Parathyroid adenoma (tissue), 2 donors: Measurements from ENCODE around the gene SOX12.
A peak's percentile ranks its signal among the peaks of the same experiment; 100 is the strongest.

Experiments
- H2AFZ ChIP-seq: fragments of 300-600 bp; sonication (generic); one replicate; pipeline ENCODE4 v1.7.0; 2017; ENCODE audit warnings: antibody characterized with exemption, mild to moderate bottlenecking
- H3K27ac ChIP-seq: fragments of 300-600 bp; sonication (generic); one replicate; pipeline ENCODE4 v1.7.0; 2017
- H3K27me3 ChIP-seq: fragments of 300-600 bp; sonication (generic); one replicate; pipeline ENCODE4 v1.7.0; 2017; ENCODE audit warnings: low read length; ENCODE audit not compliant: control insufficient read depth, insufficient read depth
- H3K36me3 ChIP-seq: fragments of 300-600 bp; sonication (generic); one replicate; pipeline ENCODE4 v1.7.0; 2017; ENCODE audit warnings: low read length; ENCODE audit not compliant: control insufficient read depth, insufficient read depth
- H3K4me1 ChIP-seq: fragments of 300-600 bp; sonication (generic); one replicate; pipeline ENCODE4 v1.7.0; 2017; ENCODE audit warnings: control low read depth
- H3K4me2 ChIP-seq: fragments of 300-600 bp; sonication (generic); one replicate; pipeline ENCODE4 v1.7.0; 2017; ENCODE audit warnings: low read length
- H3K4me3 ChIP-seq: fragments of 300-600 bp; sonication (generic); one replicate; pipeline ENCODE4 v1.7.0; 2017; ENCODE audit warnings: low read depth, low read length
- H3K79me2 ChIP-seq: fragments of 300-600 bp; sonication (generic); one replicate; pipeline ENCODE4 v1.7.0; 2017; ENCODE audit warnings: control low read depth
- H3K9ac ChIP-seq: fragments of 300-600 bp; sonication (generic); one replicate; pipeline ENCODE4 v1.7.0; 2017; ENCODE audit warnings: mild to moderate bottlenecking
- H3K9me3 ChIP-seq: fragments of 300-600 bp; sonication (generic); one replicate; pipeline ENCODE4 v1.7.0; 2017; ENCODE audit warnings: low read length; ENCODE audit not compliant: control insufficient read depth
- TF ChIP-seq, protein P1 (sequence below): fragments of 300-600 bp; sonication (generic); IDR thresholded peaks from one replicate; pipeline ENCODE4 v1.7.0; 2017; ENCODE audit warnings: antibody characterized with exemption, mild to moderate bottlenecking
- donor health status: primary hyperparathyroidism.

SOX12 gene

GRCh38 chr20:300345-300990 lies 24.9 kb upstream of the SOX12 start:
- no peak overlapping the region for H2AFZ ChIP-seq
- peak overlapping the region; percentile 68 for H3K4me2 ChIP-seq
- peaks cover 23% of the 10 kb centered on the region for H3K4me1 ChIP-seq
- TF ChIP-seq, protein P1, sequence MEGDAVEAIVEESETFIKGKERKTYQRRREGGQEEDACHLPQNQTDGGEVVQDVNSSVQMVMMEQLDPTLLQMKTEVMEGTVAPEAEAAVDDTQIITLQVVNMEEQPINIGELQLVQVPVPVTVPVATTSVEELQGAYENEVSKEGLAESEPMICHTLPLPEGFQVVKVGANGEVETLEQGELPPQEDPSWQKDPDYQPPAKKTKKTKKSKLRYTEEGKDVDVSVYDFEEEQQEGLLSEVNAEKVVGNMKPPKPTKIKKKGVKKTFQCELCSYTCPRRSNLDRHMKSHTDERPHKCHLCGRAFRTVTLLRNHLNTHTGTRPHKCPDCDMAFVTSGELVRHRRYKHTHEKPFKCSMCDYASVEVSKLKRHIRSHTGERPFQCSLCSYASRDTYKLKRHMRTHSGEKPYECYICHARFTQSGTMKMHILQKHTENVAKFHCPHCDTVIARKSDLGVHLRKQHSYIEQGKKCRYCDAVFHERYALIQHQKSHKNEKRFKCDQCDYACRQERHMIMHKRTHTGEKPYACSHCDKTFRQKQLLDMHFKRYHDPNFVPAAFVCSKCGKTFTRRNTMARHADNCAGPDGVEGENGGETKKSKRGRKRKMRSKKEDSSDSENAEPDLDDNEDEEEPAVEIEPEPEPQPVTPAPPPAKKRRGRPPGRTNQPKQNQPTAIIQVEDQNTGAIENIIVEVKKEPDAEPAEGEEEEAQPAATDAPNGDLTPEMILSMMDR = no peak
- H3K27me3 ChIP-seq = no peaks in the 10 kb centered on the region
- H3K27ac ChIP-seq = peak overlapping the region; percentile 25
- no peaks in the 10 kb centered on the region for H3K9me3 ChIP-seq
- no peak overlapping the region for H3K4me3 ChIP-seq
- H3K9ac ChIP-seq = no peak overlapping the region
- no peaks in the 10 kb centered on the region for H3K36me3 ChIP-seq
- H3K79me2 ChIP-seq = peaks cover 35% of the 10 kb centered on the region

DNA sequence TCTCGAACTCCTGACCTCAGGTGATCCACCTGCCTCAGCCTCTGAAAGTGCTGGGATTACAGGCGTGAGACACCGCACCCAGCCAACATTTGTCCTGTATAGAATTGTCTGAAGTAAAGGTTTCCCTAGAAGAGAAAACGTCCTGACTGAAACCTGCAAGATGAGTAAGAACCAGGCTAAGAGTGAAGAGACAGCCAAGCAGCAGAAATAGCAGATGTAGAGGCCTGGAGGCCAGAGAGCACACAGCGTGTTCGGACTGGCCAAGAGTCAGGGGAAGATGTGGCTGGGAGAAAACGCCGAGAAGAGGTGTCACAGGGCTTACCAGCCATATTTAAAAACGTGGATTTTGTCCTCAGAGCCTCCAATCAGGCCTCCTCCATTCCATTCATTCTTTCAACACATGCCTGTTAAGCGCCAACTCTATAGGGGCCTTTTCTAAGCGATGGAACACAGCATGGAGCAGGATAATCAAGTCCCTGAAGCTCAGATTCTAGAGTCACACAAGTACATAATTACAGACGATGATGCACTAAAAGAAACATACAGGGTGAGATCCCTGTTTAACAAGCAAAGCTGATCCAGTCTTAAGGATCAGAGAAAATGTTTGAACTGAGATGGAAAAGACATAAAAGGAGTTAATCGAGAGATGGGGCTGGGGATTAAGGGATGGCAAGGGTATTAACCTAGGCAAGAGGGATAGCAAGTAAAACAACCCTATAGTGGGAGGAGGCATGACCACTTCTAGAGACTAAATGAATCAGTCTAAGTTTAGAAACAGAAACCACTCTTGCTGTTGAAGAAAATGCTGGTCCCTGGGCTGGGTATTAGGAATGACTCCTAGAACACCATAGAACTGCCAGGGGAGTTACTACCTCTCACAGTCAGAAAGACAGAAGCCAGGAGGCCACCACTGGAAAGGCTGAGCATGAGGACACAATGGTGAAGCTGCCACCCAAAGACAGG lies 23.2 kb upstream of the SOX12 start:
- H3K27ac ChIP-seq = no peak overlapping the region

DNA sequence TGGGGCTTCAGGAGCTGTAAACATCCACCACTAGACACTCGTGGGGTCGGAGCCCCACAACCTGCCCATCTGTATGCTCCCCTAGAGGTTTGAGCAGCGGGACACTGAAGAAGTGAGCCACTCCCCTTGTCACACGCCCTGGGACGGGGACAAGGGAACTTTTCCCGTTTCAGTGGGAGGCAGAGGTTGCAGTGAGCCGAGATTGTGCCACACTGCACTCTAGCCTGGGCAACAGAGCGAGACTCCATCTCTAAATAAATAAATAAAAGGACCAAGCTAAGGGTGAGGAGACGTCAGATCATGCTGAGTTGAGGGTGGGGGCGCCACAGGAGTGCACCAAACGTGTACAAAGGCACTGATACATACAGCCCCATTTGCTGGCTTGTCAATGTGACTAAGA lies 19.6 kb upstream of the SOX12 start:
- Histone ChIP-seq H3K4me2 (no peak overlapping the region), H2AFZ (no peak overlapping the region), H3K4me1 (peaks cover 12% of the 10 kb centered on the region), H3K36me3 (no peaks in the 10 kb centered on the region), H3K27me3 (no peaks in the 10 kb centered on the region), H3K9ac (no peak overlapping the region), H3K79me2 (peaks cover 20% of the 10 kb centered on the region), H3K4me3 (no peak overlapping the region), H3K9me3 (no peaks in the 10 kb centered on the region), H3K27ac (no peak overlapping the region)
- TF ChIP-seq, protein P1 = no peak

More for the DNA sequence above, 23.2 kb upstream of the SOX12 start:
- peaks cover 23% of the 10 kb centered on the region for H3K4me1 ChIP-seq
- no peaks in the 10 kb centered on the region for H3K27me3 ChIP-seq
- H3K4me2 ChIP-seq = no peak overlapping the region
- H2AFZ ChIP-seq = no peak overlapping the region
- no peak overlapping the region for H3K9ac ChIP-seq
- H3K36me3 ChIP-seq = no peaks in the 10 kb centered on the region
- H3K4me3 ChIP-seq = no peak overlapping the region
- H3K79me2 ChIP-seq = peaks cover 35% of the 10 kb centered on the region
- TF ChIP-seq, protein P1 = no peak
- H3K9me3 ChIP-seq = no peaks in the 10 kb centered on the region

GRCh38 chr20:308427-309038 lies 16.8 kb upstream of the SOX12 start:
- H3K4me3 ChIP-seq = no peak overlapping the region
- H3K9me3 ChIP-seq = no peaks in the 10 kb centered on the region
- H3K27me3 ChIP-seq = no peaks in the 10 kb centered on the region
- TF ChIP-seq, protein P1 = no peak
- H3K36me3 ChIP-seq = no peaks in the 10 kb centered on the region
- H3K4me2 ChIP-seq = no peak overlapping the region
- H3K27ac ChIP-seq = no peak overlapping the region
- H3K4me1 ChIP-seq = peaks cover 9% of the 10 kb centered on the region
- H2AFZ ChIP-seq = peak overlapping the region; percentile 16
- H3K9ac ChIP-seq = no peak overlapping the region
- H3K79me2 ChIP-seq = peaks cover 2% of the 10 kb centered on the region
